Endodermal cell (in vitro differentiated cells): ENCODE measurements around the gene PDZK1. TPM values are rescaled to one million over a fixed set of nuclear protein-coding genes. Genes with fewer than 3 reads are reported as not detected.
"Not testable (repeated sequence)": the region's sequence is repeated elsewhere in the genome, so short reads cannot be mapped to it uniquely, and the experiment has no call there.

ENCODE experiments used
- DNase-seq: peaks from one replicate; pipeline ENCODE4 v3.0.0-alpha.2; 2017
- H3K27ac ChIP-seq: 2 replicates; pipeline ENCODE4 v1.5.1; 2013; ENCODE audit warnings: mild to moderate bottlenecking, low read depth, low read length, moderate library complexity
- H3K27me3 ChIP-seq: 2 replicates; pipeline ENCODE4 v1.6.1; 2013; ENCODE audit warnings: mild to moderate bottlenecking, low read length, moderate library complexity; ENCODE audit not compliant: insufficient read depth, control insufficient read depth, poor library complexity, severe bottlenecking
- H3K36me3 ChIP-seq: 2 replicates; pipeline ENCODE4 v1.7.0; 2013; ENCODE audit warnings: mild to moderate bottlenecking, low read length, moderate library complexity; ENCODE audit not compliant: control insufficient read depth, insufficient read depth
- H3K4me1 ChIP-seq: one replicate; pipeline ENCODE4 v1.7.0; 2013; ENCODE audit warnings: low read length; ENCODE audit not compliant: control insufficient read depth, insufficient read depth
- H3K4me3 ChIP-seq: 2 replicates; pipeline ENCODE4 v1.5.1; 2013; ENCODE audit warnings: mild to moderate bottlenecking, low read length, moderate library complexity
- H3K9ac ChIP-seq: 2 replicates; pipeline ENCODE4 v1.6.1; 2013; ENCODE audit warnings: mild to moderate bottlenecking, low read length, moderate library complexity; ENCODE audit not compliant: poor library complexity, severe bottlenecking; ENCODE audit errors: extremely low read depth
- H3K9me3 ChIP-seq: 2 replicates; pipeline ENCODE4 v1.6.1; 2013; ENCODE audit warnings: mild to moderate bottlenecking, low read length, moderate library complexity; ENCODE audit not compliant: control insufficient read depth
- H3K27ac Mint-ChIP-seq: 2 replicates; pipeline ENCODE4 v1.8.0; 2020; ENCODE audit warnings: mixed read lengths
- H3K27me3 Mint-ChIP-seq: 2 replicates; pipeline ENCODE4 v1.8.0; 2021; ENCODE audit warnings: mild to moderate bottlenecking, mixed read lengths; ENCODE audit not compliant: insufficient read depth
- H3K36me3 Mint-ChIP-seq: 2 replicates; pipeline ENCODE4 v1.8.0; 2020; ENCODE audit warnings: low read depth, mixed read lengths
- H3K4me1 Mint-ChIP-seq: 2 replicates; pipeline ENCODE4 v1.8.0; 2020; ENCODE audit warnings: mixed read lengths
- H3K4me3 Mint-ChIP-seq: 2 replicates; pipeline ENCODE4 v1.8.0; 2020; ENCODE audit warnings: mild to moderate bottlenecking, moderate library complexity, mixed read lengths
- H3K9me3 Mint-ChIP-seq: 2 replicates; pipeline ENCODE4 v1.8.0; 2020; ENCODE audit warnings: mild to moderate bottlenecking, mixed read lengths
- WGBS, 2 experiments: methylation state at CpG; one replicate each; pipeline versions ENCODE4 v1.1.5 to v1.1.7; 2013; ENCODE audit warnings: missing lambda C conversion rate in 2 of 2, mixed read lengths in 1 of 2; ENCODE audit not compliant: insufficient coverage in 1 of 2, insufficient read length in 1 of 2; 5-methylcytosine and 5-hydroxymethylcytosine counted together
- total RNA-seq, 2 donors: library from RNA; stranded (reverse); fragmentation: NEBNext Ultra II Directional in 1 of 2; extraction: Animal tissue kit (Norgen Biotek cat#: 25700) in 1 of 2; gene quantifications; 2 replicates in 1 of 2; 3 replicates in 1 of 2; pipeline ENCODE4 v1.2.1, GENCODE V29; 2021

PDZK1 gene
- total RNA-seq, 2 donors from 2014 or later = 47.2 to 51.8 TPM

GRCh38 chr1:145636237-145636636 lies 70.9 kb downstream of the PDZK1 start:
- not testable (repeated sequence) for H3K9me3 Mint-ChIP-seq, H3K36me3 Mint-ChIP-seq, H3K27ac ChIP-seq, H3K27me3 Mint-ChIP-seq, H3K27ac Mint-ChIP-seq, H3K27me3 ChIP-seq, H3K36me3 ChIP-seq, H3K4me3 ChIP-seq, H3K4me3 Mint-ChIP-seq, H3K9ac ChIP-seq, DNase-seq, H3K4me1 Mint-ChIP-seq, H3K9me3 ChIP-seq, H3K4me1 ChIP-seq
- WGBS, 2 experiments = 100% methylated on average over 1 of the region's 1 CpG; no CpG with 5 or more reads in 1 of the 2 experiments

GRCh38 chr1:145622177-145622576 lies 85.0 kb downstream of the PDZK1 start:
- WGBS, 2 experiments = no CpG with 5 or more reads among the region's 1 CpG
- H3K4me1 ChIP-seq, H3K27ac ChIP-seq, H3K27me3 ChIP-seq, H3K4me3 Mint-ChIP-seq, H3K27ac Mint-ChIP-seq, H3K4me3 ChIP-seq, H3K36me3 Mint-ChIP-seq, H3K27me3 Mint-ChIP-seq, H3K4me1 Mint-ChIP-seq, H3K9ac ChIP-seq, H3K9me3 ChIP-seq, H3K36me3 ChIP-seq, DNase-seq, H3K9me3 Mint-ChIP-seq: not testable (repeated sequence)

Other genes starting within 250 kb of the PDZK1 start
- 10 to 100 TPM; 33.9 to 34.5 TPM for gene GPR89A, start 99.4 kb downstream of the PDZK1 start, total RNA-seq
- gene CD160, start 12.1 kb upstream of the PDZK1 start, total RNA-seq = not detected
- gene RNF115, start 116.7 kb upstream of the PDZK1 start, total RNA-seq = 10 to 100 TPM; 17.7 to 19.3 TPM
- 10 to 100 TPM; 32.7 to 37.9 TPM for gene POLR3C, start 116.8 kb upstream of the PDZK1 start, total RNA-seq
- gene NUDT17, start 138.3 kb upstream of the PDZK1 start, total RNA-seq = 1 to 10 TPM; 2.8 to 4.0 TPM
- 10 to 100 TPM; 44.8 to 53.4 TPM for gene PIAS3, start 151.7 kb upstream of the PDZK1 start, total RNA-seq
- gene ANKRD35, start 178.5 kb upstream of the PDZK1 start, total RNA-seq = 1 to 10 TPM in 1 of 2 donors, under 1 TPM in 1; 0.88 to 1.4 TPM
- under 1 TPM; 0.18 to 0.33 TPM for gene ITGA10, start 202.7 kb upstream of the PDZK1 start, total RNA-seq
- 10 to 100 TPM; 12.9 to 16.0 TPM for gene PEX11B, start 211.3 kb upstream of the PDZK1 start, total RNA-seq
- 100 to 1,000 TPM; 299 to 314 TPM for gene RBM8A, start 220.1 kb upstream of the PDZK1 start, total RNA-seq